ENCODE measurements around the gene CAMK2G.

Gene CAMK2G

DNA sequence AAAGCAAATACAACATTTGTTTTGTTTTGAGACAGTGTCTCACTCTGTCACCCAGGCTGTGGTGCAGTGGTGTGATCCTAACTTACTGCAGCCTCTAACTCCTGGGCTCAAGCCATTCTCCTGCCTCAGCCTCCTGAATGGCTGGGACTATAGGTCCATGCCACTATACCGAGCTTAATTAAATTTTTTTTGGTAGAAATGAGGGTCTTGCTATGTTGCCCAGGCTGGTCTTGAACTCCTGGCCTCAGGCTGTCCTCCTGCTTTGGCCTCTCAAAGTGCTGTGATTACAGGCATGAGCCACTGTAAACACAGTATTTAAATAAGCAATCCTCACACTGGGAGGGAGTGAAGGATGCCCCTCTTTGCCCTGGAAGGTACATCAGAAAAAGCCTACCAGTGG lies 4.0 kb upstream of the CAMK2G start:
- DNase-seq: no peak

DNA sequence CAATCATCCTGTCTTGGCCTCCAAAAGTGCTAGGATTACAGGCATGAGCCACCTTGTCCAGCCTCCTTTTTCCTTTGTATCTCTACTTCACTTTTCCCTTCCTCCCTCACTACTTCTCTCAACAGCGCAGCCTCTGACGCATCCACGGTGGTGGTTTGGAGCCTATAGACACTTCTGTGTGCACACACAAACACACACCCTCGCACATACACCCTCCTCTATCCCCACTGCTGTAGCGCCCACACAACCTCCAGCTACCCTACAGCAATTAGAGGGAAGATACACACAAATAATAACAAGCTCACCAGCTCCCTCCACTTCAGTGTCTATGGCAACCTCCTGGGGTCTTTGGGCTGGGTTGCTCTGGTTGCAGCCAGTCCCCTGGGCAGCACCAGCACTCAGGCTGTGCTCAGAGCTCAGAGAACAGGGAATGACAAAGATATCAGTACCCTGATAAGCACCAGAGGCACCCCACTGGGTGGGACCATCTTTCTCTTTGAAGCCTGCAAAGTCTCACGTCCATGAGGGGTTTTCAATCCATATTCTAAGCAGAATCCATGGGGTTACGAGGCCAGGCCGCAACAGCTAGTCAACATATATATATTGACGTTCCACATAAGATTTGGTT lies 3.3 kb upstream of the CAMK2G start:
- no peak for DNase-seq

DNA sequence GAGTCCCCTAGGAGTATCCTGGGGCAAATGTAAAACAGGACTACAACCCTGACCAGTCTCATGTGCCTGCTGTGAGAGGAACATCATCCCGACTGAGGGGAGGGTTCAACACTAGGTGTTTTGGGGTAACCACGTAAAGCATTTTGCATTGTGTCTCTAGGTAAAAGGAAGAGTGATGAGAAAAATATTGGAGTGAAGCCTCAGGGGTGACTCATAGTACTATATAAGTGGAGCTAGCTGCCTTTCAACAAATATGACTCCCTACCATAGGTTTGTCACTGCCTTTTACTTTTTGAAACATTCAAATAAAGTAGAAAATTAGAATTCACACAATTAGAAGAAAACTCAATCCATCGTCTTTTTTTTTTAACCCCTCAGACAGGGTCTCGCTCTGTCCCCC lies 2.6 kb upstream of the CAMK2G start:
- no peak for DNase-seq

DNA sequence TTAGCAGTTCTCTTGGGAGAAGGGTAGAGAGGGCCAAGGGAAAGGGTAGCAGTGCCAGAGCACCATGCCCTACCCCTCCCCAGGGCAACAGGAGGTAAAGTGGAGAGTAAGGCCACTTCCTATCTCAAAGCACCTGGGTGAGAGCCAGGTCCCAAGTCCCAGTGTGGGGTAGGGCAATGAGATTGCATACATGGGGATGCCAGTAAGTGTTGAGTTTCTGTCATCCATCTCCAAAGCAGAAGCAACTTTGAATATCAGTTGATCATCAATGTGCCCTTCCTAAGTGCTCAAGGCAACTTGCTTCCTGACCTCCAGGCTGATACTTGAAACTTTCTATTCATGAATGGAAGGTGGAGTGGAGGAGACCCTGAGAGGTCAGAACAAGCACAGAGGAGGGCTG lies 2.2 kb upstream of the CAMK2G start:
- no peak for DNase-seq

DNA sequence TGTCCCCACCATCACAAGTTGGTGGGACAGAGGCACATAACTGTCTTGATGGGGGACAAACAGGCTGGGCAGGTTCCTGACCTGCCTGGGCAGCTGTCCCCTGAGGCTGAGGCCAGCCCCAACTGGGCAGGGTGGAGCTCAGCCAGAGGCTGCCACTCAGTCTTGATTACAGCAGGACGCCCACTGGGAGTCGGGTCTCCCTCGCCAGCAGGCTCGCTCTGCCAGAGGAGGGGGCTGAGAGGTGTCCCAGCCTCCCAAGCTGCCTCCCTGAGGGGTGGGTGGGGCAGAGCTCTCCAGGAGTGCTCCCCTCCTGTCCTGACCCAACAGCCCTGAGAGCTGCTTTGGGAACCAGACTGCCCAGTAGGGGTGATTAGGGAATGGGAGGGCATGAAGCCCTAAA lies 1.8 kb upstream of the CAMK2G start:
- DNase-seq: no peak

DNA sequence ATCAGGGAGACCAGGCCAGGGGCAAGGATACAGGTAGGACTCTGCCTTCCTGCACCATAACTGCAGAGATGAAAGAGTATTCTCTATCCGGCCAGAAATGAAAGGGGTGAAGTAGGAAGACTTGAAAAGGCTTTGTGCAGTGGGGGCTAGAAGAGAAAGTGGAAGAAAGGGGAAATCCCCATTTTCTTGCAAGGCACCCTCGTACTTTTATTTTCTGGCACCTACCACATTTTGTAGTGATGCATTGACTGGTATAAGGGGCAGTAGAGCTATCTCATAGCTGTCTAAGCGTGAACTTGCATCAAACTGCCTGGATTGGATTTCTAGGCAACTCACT lies 752 bp upstream of the CAMK2G start:
- no peak for DNase-seq

DNA sequence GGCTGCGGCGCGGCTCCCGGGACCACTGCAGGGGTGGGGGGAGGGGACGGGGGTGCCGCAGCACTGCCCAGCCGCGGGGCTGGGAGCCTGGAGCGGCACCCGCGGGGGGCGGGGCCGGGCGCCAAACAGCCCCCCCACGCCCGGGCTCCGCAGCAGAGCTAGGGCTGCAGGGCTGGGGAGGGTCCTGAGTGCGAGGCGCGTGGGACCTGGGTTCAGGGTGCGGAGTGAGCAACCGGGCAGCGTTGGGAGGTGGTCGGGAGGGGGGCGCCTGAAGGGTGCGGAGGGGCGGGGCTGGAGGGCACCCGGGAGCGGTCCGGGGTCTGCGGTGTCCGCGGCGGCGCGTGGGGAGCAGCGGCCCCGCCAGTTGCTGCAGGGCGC lies 528 bp downstream of the CAMK2G start:
- DNase-seq: no peak

DNA sequence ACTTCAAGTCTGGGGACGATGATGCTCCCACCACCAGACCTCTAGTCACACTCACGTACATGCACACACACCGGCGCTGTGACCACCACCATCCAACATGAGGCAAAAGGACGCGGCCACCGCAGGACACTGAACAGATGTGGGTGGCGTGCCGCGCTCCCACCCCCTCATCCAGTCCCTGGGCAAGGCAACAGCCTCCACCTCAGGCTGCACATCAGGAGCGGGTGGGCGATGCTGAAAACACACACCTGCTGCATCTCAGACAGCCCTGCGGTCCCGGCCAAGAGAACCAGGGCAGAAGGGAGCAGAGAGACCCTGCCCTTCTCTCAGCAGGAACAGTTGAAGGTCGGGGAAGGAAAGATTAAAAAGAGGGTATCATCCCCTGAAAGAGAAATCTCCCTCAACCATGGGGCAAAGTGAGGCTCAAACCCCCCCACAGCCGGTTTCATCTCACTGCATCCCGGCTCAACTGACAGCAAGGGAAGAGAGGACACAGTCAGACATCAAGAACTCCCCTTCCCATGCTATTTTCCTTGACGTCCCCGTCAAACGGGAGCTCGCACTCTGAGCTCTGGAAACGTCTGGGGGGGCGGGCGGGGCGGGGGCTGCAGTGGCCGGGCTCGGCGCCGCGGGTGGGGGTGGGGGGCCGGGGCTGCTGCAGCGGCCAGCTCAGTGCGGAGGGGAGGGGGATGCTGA lies 1.1 kb downstream of the CAMK2G start:
- DNase-seq: no peak

DNA sequence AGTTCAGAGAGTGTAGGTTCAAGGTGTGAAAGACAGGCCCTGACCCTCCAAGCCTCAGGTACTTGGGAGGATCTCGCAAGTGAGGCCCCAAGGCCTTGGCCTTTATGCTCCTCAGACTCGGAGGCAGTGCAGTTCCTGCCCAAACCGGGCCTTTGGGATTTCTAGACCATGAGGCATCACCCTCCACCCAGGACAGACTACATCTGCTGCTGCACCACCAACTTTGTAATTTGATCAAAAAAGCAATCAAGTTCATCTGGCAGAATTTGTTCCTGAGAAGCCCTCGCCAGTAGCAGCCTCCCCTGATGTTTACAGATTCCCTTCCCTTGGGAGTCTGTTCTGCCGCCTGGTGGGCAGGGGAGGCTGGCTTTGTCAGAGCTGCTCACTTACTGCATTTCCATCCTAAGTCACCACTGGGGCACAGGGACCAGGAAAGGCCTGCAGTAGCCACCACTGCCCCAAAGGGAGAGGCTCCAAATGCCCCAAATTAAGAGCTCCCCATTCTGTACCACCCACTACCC lies 2.1 kb downstream of the CAMK2G start:
- no peak for DNase-seq

DNA sequence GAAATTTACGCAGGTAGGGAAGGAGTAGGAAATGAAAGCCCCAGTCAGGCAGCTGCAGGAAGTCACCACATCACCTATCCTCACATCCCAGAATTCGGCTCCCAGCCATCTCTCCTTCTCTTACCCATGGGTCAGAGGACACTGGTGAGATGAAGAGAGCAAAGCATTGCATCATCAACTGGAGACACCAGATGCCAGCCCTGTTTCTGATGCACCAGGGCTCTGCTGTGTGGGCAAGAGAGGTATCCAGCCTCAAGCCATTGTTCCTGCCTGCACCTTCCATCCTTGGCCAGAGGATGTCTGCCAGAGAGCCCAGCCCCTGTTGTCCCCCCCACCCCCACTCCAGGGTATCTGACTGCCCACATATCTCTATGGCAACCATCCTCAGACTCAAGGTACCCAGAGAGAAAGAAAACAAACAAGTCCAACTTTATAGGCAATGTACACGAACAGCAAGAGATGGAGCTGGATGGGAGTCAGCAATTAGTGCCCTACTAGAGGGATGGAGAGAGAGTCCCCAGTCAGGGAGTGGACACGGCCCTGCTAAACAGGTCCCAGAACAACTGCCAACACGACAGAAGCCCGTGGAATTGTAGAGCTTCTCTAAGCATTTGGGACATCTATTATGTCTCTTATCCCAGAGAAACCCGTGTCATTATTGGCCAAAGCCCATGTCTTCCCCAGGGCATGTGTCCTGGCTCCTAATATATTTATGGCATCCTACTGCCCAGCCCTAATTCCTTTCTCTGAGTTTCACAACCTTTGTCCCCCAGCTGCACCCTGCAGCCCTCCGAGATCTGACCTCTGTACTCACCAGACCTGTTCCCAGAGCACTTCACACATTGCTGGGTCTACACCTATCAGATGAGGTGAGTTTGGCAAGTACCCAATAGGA lies 2.8 kb downstream of the CAMK2G start:
- no peak for DNase-seq

DNA sequence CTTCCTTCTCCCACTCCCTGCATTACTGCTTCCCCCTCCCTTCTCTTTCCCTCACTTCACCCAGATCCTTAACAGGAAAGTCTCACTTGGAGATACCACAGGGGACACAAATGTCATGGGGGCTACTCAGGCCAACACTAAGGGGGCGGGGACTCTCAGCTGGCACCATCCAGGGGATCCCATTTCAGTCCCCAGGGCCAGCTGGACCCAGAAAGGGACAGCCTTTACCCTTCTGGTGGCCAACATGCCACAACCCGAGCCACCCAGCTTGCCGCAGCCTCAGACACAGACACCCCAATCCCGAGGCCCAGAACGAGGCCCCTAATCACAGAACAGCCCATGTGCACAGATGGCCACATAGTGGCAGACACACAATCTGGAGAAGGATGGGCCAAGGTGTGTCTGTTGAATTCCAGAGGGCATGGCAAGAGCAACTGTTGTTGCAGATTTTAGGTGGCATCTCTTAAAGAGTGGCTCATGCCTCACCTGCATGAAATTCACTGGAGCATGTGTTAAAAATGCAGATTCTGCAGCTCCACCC lies 5.6 kb downstream of the CAMK2G start:
- DNase-seq: no peak

DNA sequence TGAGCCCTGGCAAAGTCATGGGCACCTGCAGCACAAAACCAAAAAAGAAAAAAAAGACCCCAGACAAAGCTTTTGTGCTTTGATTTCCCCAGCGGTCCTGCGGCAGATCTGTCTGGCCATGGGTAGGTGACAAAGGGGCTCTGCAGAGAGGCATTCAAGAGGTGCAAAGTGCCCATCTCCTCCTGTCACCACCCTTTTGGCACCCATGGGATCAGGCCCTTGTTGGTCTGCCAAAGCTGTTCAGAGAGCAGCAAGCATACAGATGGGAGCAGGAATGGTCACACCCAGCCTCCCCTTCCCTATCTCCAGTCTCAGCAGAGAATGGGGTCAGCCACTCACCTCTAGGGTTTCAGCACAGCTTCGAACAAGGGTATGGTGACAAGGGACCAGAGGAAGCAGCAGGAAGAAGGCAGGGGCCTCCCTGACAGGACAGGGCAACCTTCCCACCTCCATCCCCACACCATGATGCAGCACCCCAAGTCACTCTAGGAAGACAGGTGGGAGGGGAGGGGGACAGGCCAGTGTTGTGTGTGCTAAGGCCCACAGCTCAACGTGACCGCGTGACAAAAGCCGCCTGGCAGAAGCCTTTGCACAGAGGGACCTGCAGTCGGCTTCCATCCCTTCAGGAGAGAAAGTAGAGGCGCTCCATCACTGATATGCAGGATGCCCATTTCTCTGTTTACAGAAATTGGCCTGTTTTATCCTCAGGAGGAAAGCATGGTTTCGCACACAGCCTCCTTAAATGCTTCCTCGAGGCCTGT lies 6.3 kb downstream of the CAMK2G start:
- DNase-seq: no peak

DNA sequence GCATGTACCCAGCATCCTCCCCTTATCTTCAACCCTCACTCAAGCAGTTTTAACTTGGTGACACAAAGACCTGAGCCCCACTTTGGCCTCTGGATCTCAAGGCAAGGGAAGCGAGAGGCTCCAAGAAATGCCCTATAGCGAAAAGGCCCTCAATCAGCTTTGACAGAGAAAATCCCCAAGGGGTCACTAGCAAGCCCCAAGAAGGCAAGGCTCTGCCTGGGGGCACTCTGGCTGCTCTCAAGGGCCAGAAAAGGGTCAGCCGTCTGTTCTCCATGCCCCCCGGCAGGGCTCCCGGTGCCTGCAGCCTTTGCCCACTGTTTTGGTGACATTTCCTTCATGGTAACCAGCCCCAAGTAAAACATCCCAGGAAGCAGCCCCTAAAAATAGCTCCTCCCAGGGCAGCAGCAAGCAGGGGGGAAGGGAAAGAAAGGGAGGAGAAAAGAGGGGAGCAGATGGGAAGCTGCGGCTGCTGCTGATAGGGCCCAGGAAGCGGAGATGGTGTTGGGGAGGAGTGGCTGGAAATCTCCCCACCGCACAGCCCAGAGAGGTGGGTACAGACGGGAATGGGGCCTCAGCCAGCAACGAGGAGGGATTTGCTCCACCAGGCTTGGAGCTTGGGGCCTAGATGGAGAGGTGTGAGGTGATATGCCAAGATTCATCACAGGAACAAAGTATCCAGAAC lies 7.1 kb downstream of the CAMK2G start:
- no peak for DNase-seq

DNA sequence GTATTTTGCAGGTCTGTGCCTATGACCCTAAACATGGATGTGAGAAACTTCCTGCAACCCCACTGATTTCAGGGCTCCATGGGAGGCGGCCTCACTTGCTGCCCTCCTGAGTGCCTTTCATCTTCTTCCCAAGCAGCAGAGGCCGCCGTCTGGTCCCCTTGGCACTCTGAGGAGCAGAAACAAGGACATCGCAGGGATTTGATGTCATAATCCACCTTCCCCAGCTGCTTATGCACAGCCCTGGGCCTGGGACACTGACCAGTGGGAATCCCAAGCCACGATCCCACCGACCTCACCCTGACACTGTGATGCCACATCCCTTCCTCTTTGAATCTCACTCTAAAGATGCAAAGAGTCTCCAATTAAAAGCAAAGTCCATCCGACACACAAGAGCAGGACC lies 7.7 kb downstream of the CAMK2G start:
- no peak for DNase-seq

DNA sequence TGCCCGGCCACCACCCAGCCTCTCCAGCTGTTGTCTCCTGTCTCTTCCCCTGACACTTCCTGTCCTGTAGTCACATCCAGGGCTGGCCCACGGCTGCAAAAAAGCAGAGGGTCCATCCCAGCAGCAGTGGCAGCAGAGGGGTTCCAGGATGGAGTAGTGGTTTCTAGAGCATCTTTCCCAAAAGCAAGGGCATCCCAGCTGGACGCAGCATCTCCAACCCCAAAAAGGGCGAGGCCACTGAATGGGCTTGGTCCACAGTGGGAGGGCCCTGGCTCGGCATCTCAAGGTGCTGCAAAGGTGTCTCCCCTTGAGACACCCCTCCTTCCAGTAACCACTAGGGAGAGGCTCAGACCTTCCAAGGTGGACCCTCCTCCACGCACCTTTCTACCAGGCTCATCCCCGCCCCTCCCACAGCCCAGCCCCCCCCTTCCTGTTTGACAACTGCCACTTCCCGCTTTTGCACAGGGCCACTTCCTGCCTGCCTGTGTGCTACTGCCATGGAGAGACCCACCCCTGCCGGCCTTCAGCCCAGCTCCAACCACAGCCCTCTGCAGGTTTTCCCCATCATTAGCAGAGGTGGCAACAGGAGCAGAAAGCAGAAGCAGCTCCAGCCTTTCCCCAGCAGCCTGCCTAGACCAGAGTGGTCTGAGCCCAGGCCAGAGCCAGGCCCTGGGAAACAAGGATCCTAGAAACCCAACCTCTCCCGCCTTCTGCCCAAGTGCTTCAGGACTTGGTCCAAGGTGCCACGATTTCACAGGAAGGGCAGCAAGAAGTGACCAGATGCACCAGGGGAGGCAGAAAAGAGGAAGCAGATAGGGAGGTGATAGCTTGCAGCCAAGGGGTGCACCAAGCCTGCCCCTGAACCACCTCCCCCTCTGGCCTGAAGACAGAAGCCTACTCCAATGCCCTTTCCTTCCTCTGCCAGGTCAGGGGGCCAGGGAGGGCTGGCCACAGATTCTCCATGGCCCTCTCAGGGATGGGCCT lies 8.6 kb downstream of the CAMK2G start:
- no peak for DNase-seq

DNA sequence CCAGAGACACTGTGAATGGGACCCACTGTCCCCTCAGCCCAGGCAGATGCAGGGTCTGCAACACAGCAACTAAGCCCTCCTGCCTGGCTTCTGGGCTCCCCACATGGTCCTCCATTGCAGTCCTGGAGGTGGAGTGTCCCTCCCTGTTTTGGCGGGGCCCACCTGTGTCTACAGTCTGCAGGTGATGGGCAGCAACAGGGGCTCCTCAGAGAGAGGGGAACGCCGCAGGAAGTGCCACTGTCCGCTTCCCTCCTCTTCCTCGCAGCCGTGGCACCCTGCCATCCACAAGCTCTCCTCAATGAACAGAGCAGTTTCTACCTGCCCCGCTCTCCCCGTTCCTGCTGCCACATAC lies 9.3 kb downstream of the CAMK2G start:
- no peak for DNase-seq

DNA sequence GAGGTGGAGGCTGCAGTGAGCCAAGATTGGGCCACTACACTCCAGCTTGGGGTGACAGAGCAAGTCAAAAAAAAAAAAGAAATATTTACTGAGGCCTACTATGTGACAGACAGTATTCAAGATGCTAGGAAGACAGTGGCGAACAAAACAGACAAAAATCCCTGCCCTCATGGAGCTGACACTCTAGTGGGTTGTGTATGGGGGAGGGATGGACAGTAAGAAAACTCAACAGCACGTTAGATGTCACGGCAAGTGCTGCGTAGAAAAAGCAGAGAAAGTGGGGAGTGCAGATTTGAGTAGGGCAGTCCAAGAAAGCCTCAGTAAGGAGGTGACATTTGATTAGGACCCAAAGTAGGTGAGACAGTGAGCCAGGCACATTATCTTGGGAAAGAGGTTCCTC lies 10.1 kb downstream of the CAMK2G start:
- no peak for DNase-seq

DNA sequence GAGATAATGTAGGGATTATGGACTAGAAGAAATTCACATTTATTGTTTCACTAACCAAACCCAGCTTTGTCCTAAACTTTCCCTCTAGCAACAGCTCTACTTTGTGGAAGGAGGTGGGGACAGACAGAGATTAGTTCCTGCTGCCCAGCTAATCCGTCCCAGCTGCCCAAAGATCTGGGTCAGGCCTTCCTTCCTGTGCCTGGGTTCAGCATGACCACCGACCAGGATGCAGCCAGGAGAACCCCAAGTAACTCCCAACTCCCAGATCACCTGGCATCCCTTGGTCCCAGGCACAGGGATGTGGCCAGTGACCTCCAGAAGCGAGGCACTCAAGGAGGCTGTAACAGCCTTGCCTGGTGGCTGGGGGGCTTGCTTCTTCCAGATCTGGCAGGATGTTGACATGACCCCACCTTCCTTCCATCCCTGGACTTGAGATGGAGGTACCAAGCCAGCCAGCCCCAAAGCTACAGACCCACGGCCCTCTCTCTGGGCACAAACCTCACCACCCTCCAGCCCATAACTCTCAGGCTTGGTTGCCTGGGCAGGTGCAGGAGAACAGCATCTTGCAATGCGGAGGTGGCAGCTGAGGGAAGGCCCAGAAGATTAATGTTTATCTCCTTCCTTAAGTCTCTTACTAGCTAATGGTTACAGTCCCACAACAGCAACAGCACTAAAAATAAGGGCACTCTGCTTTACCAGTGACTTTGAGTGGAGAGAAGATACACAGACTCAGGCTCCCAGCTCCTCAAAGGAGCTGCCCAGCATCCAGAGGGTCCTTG lies 11.1 kb downstream of the CAMK2G start:
- DNase-seq: no peak

DNA sequence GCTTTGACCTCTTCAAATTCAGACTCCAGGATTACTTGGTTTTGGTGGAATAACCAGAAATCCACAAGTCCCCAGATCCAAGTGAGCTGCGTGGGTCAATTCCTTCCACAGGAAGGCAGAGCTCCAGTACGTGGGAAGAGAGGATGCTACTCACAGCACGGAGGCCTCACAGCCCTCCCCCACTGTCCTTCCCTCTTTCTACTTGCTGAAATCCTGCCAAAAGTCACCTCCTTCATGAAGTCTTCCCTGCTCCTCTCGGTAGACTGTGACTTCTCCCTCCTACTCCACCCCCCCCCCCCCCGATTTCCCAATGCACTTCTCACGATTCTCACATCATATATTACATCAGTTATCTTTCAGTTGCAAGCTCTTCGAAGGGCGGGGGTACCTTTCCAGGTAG lies 12.3 kb downstream of the CAMK2G start:
- DNase-seq: no peak

DNA sequence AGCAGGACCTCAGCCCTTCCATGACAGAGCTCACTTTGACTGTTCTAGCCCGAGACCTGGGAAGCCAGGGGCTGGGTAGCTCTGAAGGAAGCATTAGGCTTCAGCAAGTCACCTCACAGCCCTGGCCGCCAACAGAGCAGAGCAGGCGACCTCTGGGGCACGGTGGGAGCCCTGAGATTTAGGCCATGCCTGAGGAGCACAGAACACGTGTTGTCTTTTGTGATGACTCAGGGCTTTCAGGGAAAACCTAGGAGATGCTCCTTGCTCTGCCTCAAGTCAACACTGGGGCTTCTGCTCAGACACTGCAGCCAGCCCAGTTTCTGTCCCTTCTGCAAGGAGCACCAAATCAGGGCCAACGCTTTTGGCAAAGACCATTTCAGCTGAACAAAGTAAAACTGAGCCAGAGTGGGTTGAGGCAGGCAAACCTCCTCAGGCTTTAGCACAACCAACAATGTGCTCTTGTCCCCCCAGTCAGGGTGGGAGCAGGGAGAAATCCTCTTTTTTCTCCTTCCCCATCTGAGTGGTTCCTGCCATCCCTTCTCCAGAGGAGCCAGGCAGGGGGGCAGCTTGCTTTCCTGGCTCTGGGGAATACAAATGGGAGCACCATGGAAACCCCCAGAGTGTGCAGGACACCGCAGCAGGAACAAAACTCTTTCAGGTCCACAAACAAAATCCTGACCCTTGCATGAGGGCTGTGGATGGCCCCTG lies 14.4 kb downstream of the CAMK2G start:
- DNase-seq: no peak
